ENCODE results near the gene PNMA8C. TPM values are rescaled to one million over a fixed set of nuclear protein-coding genes. Genes with fewer than 3 reads are reported as not detected.

PNMA8C gene
- total and polyA plus RNA-seq, 7 donors, result 0.23 to 0.36 (median 0.27) TPM; not detected in 2

DNA sequence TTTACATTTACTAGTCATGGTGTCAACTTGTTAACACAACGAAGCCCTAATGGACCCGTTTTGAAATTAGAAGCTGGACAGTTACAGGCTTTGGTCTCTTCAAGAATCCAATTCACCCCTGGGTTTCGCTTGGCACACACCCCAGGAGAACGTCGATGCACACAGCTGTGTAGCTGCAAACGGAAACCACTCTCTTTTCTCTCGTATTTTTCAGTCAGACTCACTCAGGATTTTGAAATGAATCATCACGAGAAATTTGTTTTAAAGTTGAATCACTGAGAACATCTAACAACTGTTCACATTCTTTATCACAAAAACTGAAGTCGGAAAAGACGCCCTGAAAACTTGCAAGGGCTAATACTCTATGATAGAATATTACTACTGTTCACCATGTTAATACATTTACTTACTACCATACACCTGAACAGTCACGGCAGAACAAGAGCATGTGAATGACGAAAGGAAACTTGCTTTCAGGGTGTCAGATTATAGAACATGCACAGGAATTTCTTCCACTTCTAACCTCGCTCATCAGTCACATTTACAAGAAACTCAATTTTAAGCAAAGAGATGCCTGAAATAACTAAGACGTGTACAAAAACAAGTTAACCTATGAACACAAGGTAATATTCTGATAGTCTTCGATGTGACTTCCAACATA is 37.9 kb upstream of the PNMA8C start:
- Histone ChIP-seq H3K9me3 (no peaks in the 10 kb centered on the region), H3K4me1 (peaks cover 0 to 10% (median 10%) of the 10 kb centered on the region in 4 donors), H3K36me3 (no peaks in the 10 kb centered on the region), H3K27ac (peak overlapping the region in 2 of 4 donors; percentile 35 to 39), H3K27me3 (no peaks in the 10 kb centered on the region), H3K4me3 (no peak overlapping the region)
- DNase-seq, result peak; percentile 76
- TF ChIP-seq POLR2AphosphoS5 (IDR thresholded peaks at IDR 0.05) (no peak), EP300 (IDR thresholded peaks at IDR 0.05) (no peak), POLR2A (IDR thresholded peaks at IDR 0.05) (no peak)
- WGBS, 2 donors, result 67 to 69% methylated on average over 15 of the region's 15 CpGs
- intact Hi-C loops (cut with DNase I), result no loop called here

DNA sequence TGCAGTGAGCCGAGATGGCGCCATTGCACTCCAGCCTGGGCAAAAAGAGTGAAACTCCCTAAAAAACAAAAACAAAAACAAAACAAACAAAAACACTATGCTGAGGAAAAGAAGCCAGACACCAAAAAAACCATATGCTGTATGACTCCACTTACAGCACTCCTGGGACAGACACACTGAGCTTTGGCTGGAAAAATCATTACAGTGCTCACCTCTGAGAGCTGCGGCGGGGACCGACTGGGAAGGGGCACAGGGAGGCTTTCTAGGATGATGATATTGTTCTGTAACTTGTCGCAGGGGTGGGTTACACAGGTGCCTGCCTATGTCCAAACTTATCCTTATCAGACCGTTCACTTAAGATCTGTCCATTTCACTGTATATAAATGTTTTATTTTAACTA is 34.8 kb upstream of the PNMA8C start:
- no peak overlapping the region for H3K4me3 ChIP-seq
- DNase-seq, result no peak
- H3K27ac ChIP-seq, result no peak overlapping the region
- intact Hi-C loops (cut with DNase I), result no loop called here
- 73 to 94% methylated on average over 7 of the region's 7 CpGs for WGBS, 2 donors
- no peaks in the 10 kb centered on the region for H3K36me3 ChIP-seq
- H3K4me1 ChIP-seq, result no peaks in the 10 kb centered on the region
- H3K9me3 ChIP-seq, result no peaks in the 10 kb centered on the region
- H3K27me3 ChIP-seq, result no peaks in the 10 kb centered on the region
- no peak for TF ChIP-seq POLR2AphosphoS5 (IDR thresholded peaks at IDR 0.05)

DNA sequence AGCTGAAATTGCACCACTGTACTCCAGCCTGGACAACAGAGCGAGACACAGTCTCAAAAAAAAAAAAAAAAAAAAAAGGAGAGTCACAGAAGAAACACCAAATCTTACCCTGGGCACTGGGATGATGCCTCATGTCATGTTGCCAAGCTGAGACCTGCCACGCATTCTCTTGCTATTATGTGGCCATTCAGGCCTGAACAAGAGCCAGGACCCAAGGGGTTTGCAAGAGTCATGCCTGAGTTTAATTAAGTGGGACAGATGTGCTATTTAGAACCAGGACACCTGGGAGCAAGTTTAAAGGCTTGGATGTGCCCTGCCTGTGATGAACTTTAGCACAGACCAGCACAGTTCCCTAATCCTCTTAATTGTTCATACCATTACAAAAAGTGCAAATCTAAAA is 32.8 kb upstream of the PNMA8C start:
- no peaks in the 10 kb centered on the region for H3K9me3 ChIP-seq
- no peak overlapping the region for H3K27ac ChIP-seq
- 78 to 97% methylated on average over 2 of the region's 2 CpGs for WGBS, 2 donors
- DNase-seq, result no peak
- no peak overlapping the region for H3K4me3 ChIP-seq
- intact Hi-C loops (cut with DNase I), result no loop called here
- no peaks in the 10 kb centered on the region for H3K36me3 ChIP-seq
- H3K4me1 ChIP-seq, result no peaks in the 10 kb centered on the region
- TF ChIP-seq POLR2A (IDR thresholded peaks at IDR 0.05) (no peak), POLR2AphosphoS5 (IDR thresholded peaks at IDR 0.05) (no peak), EP300 (IDR thresholded peaks at IDR 0.05) (no peak)
- TF ChIP-seq, protein P1, sequence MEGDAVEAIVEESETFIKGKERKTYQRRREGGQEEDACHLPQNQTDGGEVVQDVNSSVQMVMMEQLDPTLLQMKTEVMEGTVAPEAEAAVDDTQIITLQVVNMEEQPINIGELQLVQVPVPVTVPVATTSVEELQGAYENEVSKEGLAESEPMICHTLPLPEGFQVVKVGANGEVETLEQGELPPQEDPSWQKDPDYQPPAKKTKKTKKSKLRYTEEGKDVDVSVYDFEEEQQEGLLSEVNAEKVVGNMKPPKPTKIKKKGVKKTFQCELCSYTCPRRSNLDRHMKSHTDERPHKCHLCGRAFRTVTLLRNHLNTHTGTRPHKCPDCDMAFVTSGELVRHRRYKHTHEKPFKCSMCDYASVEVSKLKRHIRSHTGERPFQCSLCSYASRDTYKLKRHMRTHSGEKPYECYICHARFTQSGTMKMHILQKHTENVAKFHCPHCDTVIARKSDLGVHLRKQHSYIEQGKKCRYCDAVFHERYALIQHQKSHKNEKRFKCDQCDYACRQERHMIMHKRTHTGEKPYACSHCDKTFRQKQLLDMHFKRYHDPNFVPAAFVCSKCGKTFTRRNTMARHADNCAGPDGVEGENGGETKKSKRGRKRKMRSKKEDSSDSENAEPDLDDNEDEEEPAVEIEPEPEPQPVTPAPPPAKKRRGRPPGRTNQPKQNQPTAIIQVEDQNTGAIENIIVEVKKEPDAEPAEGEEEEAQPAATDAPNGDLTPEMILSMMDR (IDR thresholded peaks at IDR 0.05), result no peak
- peaks cover 0 to 15% (median 0%) of the 10 kb centered on the region in 3 donors for H3K27me3 ChIP-seq

DNA sequence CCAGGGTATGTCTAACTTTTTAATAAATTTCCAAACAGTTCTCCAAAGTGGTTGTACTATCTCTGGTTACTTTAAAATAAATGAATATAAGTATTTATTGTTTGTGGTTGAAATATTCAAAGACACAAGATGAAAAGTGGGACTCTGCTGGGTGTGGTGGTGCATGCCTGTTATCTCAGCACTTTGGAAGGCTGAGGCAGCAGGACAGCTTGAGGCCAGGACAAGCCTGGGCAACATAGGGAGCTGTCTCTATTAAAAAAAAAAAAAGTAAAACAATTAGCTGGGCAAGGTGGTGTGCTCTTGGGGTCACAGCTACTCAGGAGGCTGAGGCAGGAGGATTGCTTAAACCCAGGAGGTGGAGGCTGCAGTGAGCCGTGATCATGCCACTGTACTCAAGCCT is 32.2 kb upstream of the PNMA8C start:
- no peak for DNase-seq

DNA sequence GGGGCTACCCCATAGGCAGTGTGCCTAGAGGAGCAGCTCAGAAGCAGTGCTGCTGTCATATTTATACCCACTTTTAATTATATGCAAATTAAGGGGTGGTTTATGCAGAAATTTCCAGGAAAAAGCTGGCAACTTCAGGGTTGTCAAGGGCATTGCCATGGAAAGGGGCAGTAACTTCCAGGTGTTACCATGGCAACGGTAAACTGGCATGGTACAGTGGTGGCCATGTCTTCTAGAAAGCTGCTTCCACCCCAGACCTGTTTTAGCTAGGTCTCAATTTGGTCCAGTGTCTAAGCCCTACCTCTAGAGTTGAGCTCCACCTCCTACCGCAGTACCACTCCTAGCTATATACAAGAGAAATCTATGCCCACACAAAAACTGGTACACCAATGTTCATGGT is 31.3 kb upstream of the PNMA8C start:
- TF ChIP-seq POLR2AphosphoS5 (IDR thresholded peaks at IDR 0.05) (no peak), EP300 (IDR thresholded peaks at IDR 0.05) (no peak), POLR2A (IDR thresholded peaks at IDR 0.05) (no peak)
- TF ChIP-seq, protein P1 (IDR thresholded peaks at IDR 0.05), result no peak
- no peaks in the 10 kb centered on the region for H3K9me3 ChIP-seq
- 69 to 92% methylated on average over 2 of the region's 2 CpGs for WGBS, 2 donors
- H3K27ac ChIP-seq, result no peak overlapping the region
- H3K27me3 ChIP-seq, result peaks cover 0 to 17% (median 0%) of the 10 kb centered on the region in 3 donors
- no peak for DNase-seq
- H3K4me3 ChIP-seq, result no peak overlapping the region
- H3K4me1 ChIP-seq, result no peaks in the 10 kb centered on the region
- no peaks in the 10 kb centered on the region for H3K36me3 ChIP-seq
- intact Hi-C loops (cut with DNase I), result no loop called here

More for the DNA sequence above, 32.2 kb upstream of the PNMA8C start:
- Histone ChIP-seq H3K36me3 (no peaks in the 10 kb centered on the region), H3K27ac (no peak overlapping the region), H3K4me1 (no peaks in the 10 kb centered on the region), H3K9me3 (no peaks in the 10 kb centered on the region), H3K4me3 (no peak overlapping the region), H3K27me3 (peaks cover 0 to 17% (median 0%) of the 10 kb centered on the region in 3 donors)
- WGBS, 2 donors, result 88 to 93% methylated on average over 1 of the region's 1 CpG
- no peak for TF ChIP-seq POLR2AphosphoS5 (IDR thresholded peaks at IDR 0.05)
- TF ChIP-seq, protein P1 (IDR thresholded peaks at IDR 0.05), result no peak
- TF ChIP-seq EP300 (IDR thresholded peaks at IDR 0.05), result no peak
- no peak for TF ChIP-seq POLR2A (IDR thresholded peaks at IDR 0.05)
- intact Hi-C loops (cut with DNase I), result no loop called here

DNA sequence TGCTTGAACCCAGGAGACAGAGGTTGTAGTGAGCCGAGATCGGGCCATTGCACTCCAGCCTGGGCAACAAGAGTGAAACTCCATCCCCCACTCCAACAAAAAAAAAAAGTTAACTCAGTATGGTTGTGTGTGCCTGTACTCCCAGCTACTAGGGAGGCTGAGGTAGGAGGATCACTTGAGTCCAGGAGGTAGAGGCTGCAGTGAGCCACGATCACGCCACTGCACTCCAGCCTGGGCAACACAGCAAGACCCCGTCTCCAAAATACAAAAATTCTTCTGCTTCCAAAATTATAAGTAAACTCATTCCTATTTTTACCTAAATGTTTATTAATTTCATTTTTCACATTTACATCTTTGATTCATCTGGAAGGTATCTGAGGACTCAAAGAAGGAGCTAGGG is 28.2 kb upstream of the PNMA8C start:
- DNase-seq, result no peak
- Histone ChIP-seq H3K4me1 (no peaks in the 10 kb centered on the region), H3K4me3 (no peak overlapping the region), H3K27me3 (peaks cover 0 to 17% (median 0%) of the 10 kb centered on the region in 3 donors), H3K36me3 (no peaks in the 10 kb centered on the region), H3K9me3 (no peaks in the 10 kb centered on the region), H3K27ac (no peak overlapping the region)
- WGBS, 2 donors, result 93% methylated on average over 5 of the region's 5 CpGs
- intact Hi-C loops (cut with DNase I), result no loop called here
- TF ChIP-seq POLR2AphosphoS5 (IDR thresholded peaks at IDR 0.05) (no peak), POLR2A (IDR thresholded peaks at IDR 0.05) (no peak), EP300 (IDR thresholded peaks at IDR 0.05) (no peak)
